ENCODE data around the gene KIF17. TPM values are rescaled to one million over a fixed set of nuclear protein-coding genes. Genes with fewer than 3 reads are reported as not detected.
A peak's percentile ranks its signal among the peaks of the same experiment; 100 is the strongest.

The KIF17 gene
- polyA plus RNA-seq, 2 donors, result 0.45 to 0.48 TPM

- no peaks in the 10 kb centered on the region for H3K36me3 ChIP-seq (ENCODE audit: control insufficient read depth in 2 of 2, insufficient read depth in 2 of 2, low read length in 1 of 2)
- H3K27ac ChIP-seq (ENCODE audit: low read depth in 2 of 2, low read length in 1 of 2), result no peak overlapping the region
- peaks cover 3 to 10% of the 10 kb centered on the region in 2 donors for H3K4me1 ChIP-seq (ENCODE audit: control insufficient read depth in 2 of 2, insufficient read depth in 2 of 2, low read length in 1 of 2)
- H3K4me3 ChIP-seq (ENCODE audit: low read depth in 1 of 2, low read length in 2 of 2), result no peak overlapping the region
- no peaks in the 10 kb centered on the region for H3K9me3 ChIP-seq (ENCODE audit: control insufficient read depth in 2 of 2, insufficient read depth in 1 of 2, low read depth in 1 of 2, low read length in 1 of 2)
- WGBS, 2 donors, result 78 to 82% methylated on average over 15 to 16 of the region's 16 CpGs
- H3K27me3 ChIP-seq (ENCODE audit: control insufficient read depth in 1 of 2, insufficient read depth in 2 of 2, low read length in 2 of 2), result no peaks in the 10 kb centered on the region
These were observed 51.7 kb downstream of the KIF17 start for GRCh38 chr1:20666146-20666545.

- H3K36me3 ChIP-seq (ENCODE audit: control insufficient read depth in 2 of 2, insufficient read depth in 2 of 2, low read length in 1 of 2), result no peaks in the 10 kb centered on the region
- H3K4me1 ChIP-seq (ENCODE audit: control insufficient read depth in 2 of 2, insufficient read depth in 2 of 2, low read length in 1 of 2), result peaks cover 3 to 10% of the 10 kb centered on the region in 2 donors
- no peak overlapping the region for H3K4me3 ChIP-seq (ENCODE audit: low read depth in 1 of 2, low read length in 2 of 2)
- 74 to 84% methylated on average over 12 of the region's 12 CpGs for WGBS, 2 donors
- no peaks in the 10 kb centered on the region for H3K27me3 ChIP-seq (ENCODE audit: control insufficient read depth in 1 of 2, insufficient read depth in 2 of 2, low read length in 2 of 2)
- no peak overlapping the region for H3K27ac ChIP-seq (ENCODE audit: low read depth in 2 of 2, low read length in 1 of 2)
- H3K9me3 ChIP-seq (ENCODE audit: control insufficient read depth in 2 of 2, insufficient read depth in 1 of 2, low read depth in 1 of 2, low read length in 1 of 2), result no peaks in the 10 kb centered on the region
These were observed 52.1 kb downstream of the KIF17 start for GRCh38 chr1:20665726-20666125.

- WGBS, 2 donors, result 67 to 76% methylated on average over 12 of the region's 12 CpGs
These were observed 53.7 kb downstream of the KIF17 start for GRCh38 chr1:20663969-20664715.

GRCh38 chr1:20663365-20663764 lies 54.4 kb downstream of the KIF17 start:
- no peaks in the 10 kb centered on the region for H3K9me3 ChIP-seq (ENCODE audit: control insufficient read depth in 2 of 2, insufficient read depth in 1 of 2, low read depth in 1 of 2, low read length in 1 of 2)
- no peak overlapping the region for H3K27ac ChIP-seq (ENCODE audit: low read depth in 2 of 2, low read length in 1 of 2)
- 88 to 90% methylated on average over 1 of the region's 1 CpG for WGBS, 2 donors
- peaks cover 3 to 10% of the 10 kb centered on the region in 2 donors for H3K4me1 ChIP-seq (ENCODE audit: control insufficient read depth in 2 of 2, insufficient read depth in 2 of 2, low read length in 1 of 2)
- H3K36me3 ChIP-seq (ENCODE audit: control insufficient read depth in 2 of 2, insufficient read depth in 2 of 2, low read length in 1 of 2), result peaks cover 0 to 3% of the 10 kb centered on the region in 2 donors
- no peaks in the 10 kb centered on the region for H3K27me3 ChIP-seq (ENCODE audit: control insufficient read depth in 1 of 2, insufficient read depth in 2 of 2, low read length in 2 of 2)
- H3K4me3 ChIP-seq (ENCODE audit: low read depth in 1 of 2, low read length in 2 of 2), result no peak overlapping the region

More at GRCh38 chr1:20663969-20664715, 53.7 kb downstream of the KIF17 start:
- Histone ChIP-seq H3K4me3 (ENCODE audit: low read depth in 1 of 2, low read length in 2 of 2) (no peak overlapping the region), H3K27ac (ENCODE audit: low read depth in 2 of 2, low read length in 1 of 2) (no peak overlapping the region), H3K36me3 (ENCODE audit: control insufficient read depth in 2 of 2, insufficient read depth in 2 of 2, low read length in 1 of 2) (peaks cover 0 to 3% of the 10 kb centered on the region in 2 donors), H3K27me3 (ENCODE audit: control insufficient read depth in 1 of 2, insufficient read depth in 2 of 2, low read length in 2 of 2) (no peaks in the 10 kb centered on the region), H3K4me1 (ENCODE audit: control insufficient read depth in 2 of 2, insufficient read depth in 2 of 2, low read length in 1 of 2) (peaks cover 3 to 10% of the 10 kb centered on the region in 2 donors), H3K9me3 (ENCODE audit: control insufficient read depth in 2 of 2, insufficient read depth in 1 of 2, low read depth in 1 of 2, low read length in 1 of 2) (no peaks in the 10 kb centered on the region)

GRCh38 chr1:20662110-20662475 lies 55.7 kb downstream of the KIF17 start:
- Histone ChIP-seq H3K9me3 (ENCODE audit: control insufficient read depth in 2 of 2, insufficient read depth in 1 of 2, low read depth in 1 of 2, low read length in 1 of 2) (no peaks in the 10 kb centered on the region), H3K36me3 (ENCODE audit: control insufficient read depth in 2 of 2, insufficient read depth in 2 of 2, low read length in 1 of 2) (peaks cover 3 to 11% of the 10 kb centered on the region in 2 donors), H3K4me3 (ENCODE audit: low read depth in 1 of 2, low read length in 2 of 2) (peak overlapping the region; percentile 85 to 99), H3K4me1 (ENCODE audit: control insufficient read depth in 2 of 2, insufficient read depth in 2 of 2, low read length in 1 of 2) (peaks cover 7 to 10% of the 10 kb centered on the region in 2 donors), H3K27ac (ENCODE audit: low read depth in 2 of 2, low read length in 1 of 2) (peak overlapping the region in 1 of 2 donors; percentile 89), H3K27me3 (ENCODE audit: control insufficient read depth in 1 of 2, insufficient read depth in 2 of 2, low read length in 2 of 2) (no peaks in the 10 kb centered on the region)
- WGBS, 2 donors, result 60 to 62% methylated on average over 7 of the region's 7 CpGs

GRCh38 chr1:20661207-20662109 lies 56.3 kb downstream of the KIF17 start, which contains the start of gene DDOST:
Gene DDOST, minus strand, starts transcription at chr1:20661369. Its CDS starts 19 bp downstream, at chr1:20661350.
- Histone ChIP-seq H3K27me3 (ENCODE audit: control insufficient read depth in 1 of 2, insufficient read depth in 2 of 2, low read length in 2 of 2) (no peaks in the 10 kb centered on the region), H3K36me3 (ENCODE audit: control insufficient read depth in 2 of 2, insufficient read depth in 2 of 2, low read length in 1 of 2) (peaks cover 6 to 12% of the 10 kb centered on the region in 2 donors), H3K4me3 (ENCODE audit: low read depth in 1 of 2, low read length in 2 of 2) (peak within 1 kb of the TSS; percentile 85 to 99), H3K27ac (ENCODE audit: low read depth in 2 of 2, low read length in 1 of 2) (peak within 1 kb of the TSS; percentile 76 to 89), H3K4me1 (ENCODE audit: control insufficient read depth in 2 of 2, insufficient read depth in 2 of 2, low read length in 1 of 2) (peaks cover 7 to 10% of the 10 kb centered on the region in 2 donors), H3K9me3 (ENCODE audit: control insufficient read depth in 2 of 2, insufficient read depth in 1 of 2, low read depth in 1 of 2, low read length in 1 of 2) (no peaks in the 10 kb centered on the region)
- WGBS, 2 donors, result 1 to 2% methylated on average over 57 to 58 of the region's 58 CpGs

GRCh38 chr1:20660847-20661206 lies 57.0 kb downstream of the KIF17 start:
- Histone ChIP-seq H3K9me3 (ENCODE audit: control insufficient read depth in 2 of 2, insufficient read depth in 1 of 2, low read depth in 1 of 2, low read length in 1 of 2) (no peaks in the 10 kb centered on the region), H3K4me1 (ENCODE audit: control insufficient read depth in 2 of 2, insufficient read depth in 2 of 2, low read length in 1 of 2) (peaks cover 4 to 10% of the 10 kb centered on the region in 2 donors), H3K36me3 (ENCODE audit: control insufficient read depth in 2 of 2, insufficient read depth in 2 of 2, low read length in 1 of 2) (peaks cover 10 to 17% of the 10 kb centered on the region in 2 donors), H3K4me3 (ENCODE audit: low read depth in 1 of 2, low read length in 2 of 2) (peak overlapping the region; percentile 85 to 99), H3K27me3 (ENCODE audit: control insufficient read depth in 1 of 2, insufficient read depth in 2 of 2, low read length in 2 of 2) (no peaks in the 10 kb centered on the region), H3K27ac (ENCODE audit: low read depth in 2 of 2, low read length in 1 of 2) (peak overlapping the region in 1 of 2 donors; percentile 53)
- 1% methylated on average over 13 to 20 of the region's 20 CpGs for WGBS, 2 donors

- Histone ChIP-seq H3K27me3 (ENCODE audit: control insufficient read depth in 1 of 2, insufficient read depth in 2 of 2, low read length in 2 of 2) (no peaks in the 10 kb centered on the region), H3K4me3 (ENCODE audit: low read depth in 1 of 2, low read length in 2 of 2) (peak overlapping the region; percentile 85 to 99), H3K36me3 (ENCODE audit: control insufficient read depth in 2 of 2, insufficient read depth in 2 of 2, low read length in 1 of 2) (peaks cover 14 to 17% of the 10 kb centered on the region in 2 donors), H3K9me3 (ENCODE audit: control insufficient read depth in 2 of 2, insufficient read depth in 1 of 2, low read depth in 1 of 2, low read length in 1 of 2) (no peaks in the 10 kb centered on the region), H3K27ac (ENCODE audit: low read depth in 2 of 2, low read length in 1 of 2) (no peak overlapping the region), H3K4me1 (ENCODE audit: control insufficient read depth in 2 of 2, insufficient read depth in 2 of 2, low read length in 1 of 2) (peaks cover 4 to 10% of the 10 kb centered on the region in 2 donors)
- WGBS, 2 donors, result 13 to 21% methylated on average over 3 of the region's 3 CpGs
These were observed 57.4 kb downstream of the KIF17 start for GRCh38 chr1:20660363-20660762.

- WGBS, 2 donors, result 82 to 86% methylated on average over 16 of the region's 16 CpGs
- Histone ChIP-seq H3K4me3 (ENCODE audit: low read depth in 1 of 2, low read length in 2 of 2) (no peak overlapping the region), H3K27me3 (ENCODE audit: control insufficient read depth in 1 of 2, insufficient read depth in 2 of 2, low read length in 2 of 2) (no peaks in the 10 kb centered on the region), H3K9me3 (ENCODE audit: control insufficient read depth in 2 of 2, insufficient read depth in 1 of 2, low read depth in 1 of 2, low read length in 1 of 2) (no peaks in the 10 kb centered on the region), H3K4me1 (ENCODE audit: control insufficient read depth in 2 of 2, insufficient read depth in 2 of 2, low read length in 1 of 2) (peaks cover 4 to 10% of the 10 kb centered on the region in 2 donors), H3K27ac (ENCODE audit: low read depth in 2 of 2, low read length in 1 of 2) (no peak overlapping the region), H3K36me3 (ENCODE audit: control insufficient read depth in 2 of 2, insufficient read depth in 2 of 2, low read length in 1 of 2) (peaks cover 23 to 30% of the 10 kb centered on the region in 2 donors)
These were observed 59.5 kb downstream of the KIF17 start for GRCh38 chr1:20658166-20658915.

Data from esophagus (tissue), 2 donors.